ENCODE data around the gene SCMH1.

The SCMH1 gene

DNA sequence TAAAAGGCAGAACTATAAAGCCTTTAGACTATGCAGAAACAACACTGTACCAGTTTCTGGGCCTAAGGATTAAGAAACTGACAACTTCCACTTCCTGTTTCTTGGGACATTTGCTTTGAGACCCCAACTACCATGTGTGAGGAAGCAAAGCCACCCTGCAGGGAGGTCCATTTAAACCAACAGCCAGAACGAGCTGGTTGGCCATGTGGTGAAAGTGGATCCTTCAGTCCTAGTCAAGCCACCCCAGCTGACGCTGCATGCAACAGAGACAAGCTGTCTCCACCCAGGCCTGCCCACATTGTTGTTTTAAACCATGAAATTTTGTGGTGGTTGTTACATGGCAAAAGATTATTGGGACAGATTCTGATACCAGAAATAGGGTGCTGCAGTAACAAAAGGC, 188.8 kb downstream of the SCMH1 start:
- Histone ChIP-seq H3K9me3 (ENCODE audit: severe bottlenecking) (no peaks in the 10 kb centered on the region), H3K4me3 (ENCODE audit: severe bottlenecking) (no peak overlapping the region), H3K4me1 (ENCODE audit: insufficient read depth, poor library complexity, severe bottlenecking) (no peaks in the 10 kb centered on the region), H3K27me3 (ENCODE audit: insufficient read depth, poor library complexity, severe bottlenecking) (no peaks in the 10 kb centered on the region), H3K36me3 (ENCODE audit: low read depth) (peaks cover 3% of the 10 kb centered on the region; the same call in 1 of the 2 replicates), H3K27ac (ENCODE audit: poor library complexity, severe bottlenecking) (no peak overlapping the region)
- TF ChIP-seq, protein P1, sequence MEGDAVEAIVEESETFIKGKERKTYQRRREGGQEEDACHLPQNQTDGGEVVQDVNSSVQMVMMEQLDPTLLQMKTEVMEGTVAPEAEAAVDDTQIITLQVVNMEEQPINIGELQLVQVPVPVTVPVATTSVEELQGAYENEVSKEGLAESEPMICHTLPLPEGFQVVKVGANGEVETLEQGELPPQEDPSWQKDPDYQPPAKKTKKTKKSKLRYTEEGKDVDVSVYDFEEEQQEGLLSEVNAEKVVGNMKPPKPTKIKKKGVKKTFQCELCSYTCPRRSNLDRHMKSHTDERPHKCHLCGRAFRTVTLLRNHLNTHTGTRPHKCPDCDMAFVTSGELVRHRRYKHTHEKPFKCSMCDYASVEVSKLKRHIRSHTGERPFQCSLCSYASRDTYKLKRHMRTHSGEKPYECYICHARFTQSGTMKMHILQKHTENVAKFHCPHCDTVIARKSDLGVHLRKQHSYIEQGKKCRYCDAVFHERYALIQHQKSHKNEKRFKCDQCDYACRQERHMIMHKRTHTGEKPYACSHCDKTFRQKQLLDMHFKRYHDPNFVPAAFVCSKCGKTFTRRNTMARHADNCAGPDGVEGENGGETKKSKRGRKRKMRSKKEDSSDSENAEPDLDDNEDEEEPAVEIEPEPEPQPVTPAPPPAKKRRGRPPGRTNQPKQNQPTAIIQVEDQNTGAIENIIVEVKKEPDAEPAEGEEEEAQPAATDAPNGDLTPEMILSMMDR (IDR thresholded peaks at IDR 0.05; ENCODE audit: poor library complexity, severe bottlenecking), result no peak
- no peak for DNase-seq (ENCODE audit: low spot score)
- ATAC-seq (ENCODE audit: low read depth), result no peak

DNA sequence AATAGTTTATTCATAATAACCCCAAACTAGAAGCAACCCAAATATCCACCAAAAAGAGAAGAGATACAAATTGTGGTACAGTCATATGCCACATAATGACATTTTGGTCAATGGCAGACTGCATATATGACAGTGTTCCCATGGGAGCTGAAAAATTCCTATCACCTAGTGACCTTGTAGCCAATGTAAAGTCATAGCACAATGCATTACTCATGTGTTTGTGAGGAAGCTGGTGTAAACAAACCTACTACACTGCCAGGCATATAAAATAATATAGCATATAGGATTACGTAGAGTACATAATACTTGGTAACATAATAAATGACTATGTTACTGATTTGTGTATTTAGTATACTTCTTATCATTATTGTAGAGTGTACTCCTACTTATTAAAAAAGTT, 191.1 kb downstream of the SCMH1 start:
- DNase-seq (ENCODE audit: low spot score), result no peak
- Histone ChIP-seq H3K9me3 (ENCODE audit: severe bottlenecking) (no peaks in the 10 kb centered on the region), H3K4me3 (ENCODE audit: severe bottlenecking) (no peak overlapping the region), H3K27me3 (ENCODE audit: insufficient read depth, poor library complexity, severe bottlenecking) (no peaks in the 10 kb centered on the region), H3K27ac (ENCODE audit: poor library complexity, severe bottlenecking) (no peak overlapping the region), H3K4me1 (ENCODE audit: insufficient read depth, poor library complexity, severe bottlenecking) (peaks cover 3% of the 10 kb centered on the region), H3K36me3 (ENCODE audit: low read depth) (peaks cover 14% of the 10 kb centered on the region)
- no peak for ATAC-seq (ENCODE audit: low read depth)
- TF ChIP-seq, protein P1 (IDR thresholded peaks at IDR 0.05; ENCODE audit: poor library complexity, severe bottlenecking), result no peak

DNA sequence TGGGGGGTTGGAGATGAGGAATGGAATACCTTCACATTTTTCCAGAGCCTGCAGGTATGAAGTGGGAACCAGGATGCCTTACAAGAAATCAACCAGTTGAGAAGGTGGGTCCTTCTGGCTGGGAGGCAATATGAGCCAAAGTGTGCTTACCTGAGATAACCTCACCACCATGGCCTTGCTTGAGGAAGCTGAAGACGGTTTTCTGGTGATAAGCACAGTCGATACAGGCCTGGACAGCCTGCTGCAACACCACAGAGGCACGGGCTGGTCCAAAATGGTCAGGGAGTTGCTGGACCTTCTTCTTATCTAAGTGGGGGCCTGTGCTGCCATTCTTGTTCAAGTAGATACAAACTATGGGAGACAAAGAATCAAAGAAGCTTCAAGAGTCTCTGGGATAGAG, 193.6 kb downstream of the SCMH1 start:
- Histone ChIP-seq H3K9me3 (ENCODE audit: severe bottlenecking) (no peaks in the 10 kb centered on the region), H3K36me3 (ENCODE audit: low read depth) (peaks cover 17% of the 10 kb centered on the region), H3K4me1 (ENCODE audit: insufficient read depth, poor library complexity, severe bottlenecking) (peaks cover 24% of the 10 kb centered on the region), H3K27ac (ENCODE audit: poor library complexity, severe bottlenecking) (no peak overlapping the region), H3K4me3 (ENCODE audit: severe bottlenecking) (no peak overlapping the region), H3K27me3 (ENCODE audit: insufficient read depth, poor library complexity, severe bottlenecking) (no peaks in the 10 kb centered on the region)
- no peak for ATAC-seq (ENCODE audit: low read depth)
- TF ChIP-seq, protein P1 (IDR thresholded peaks at IDR 0.05; ENCODE audit: poor library complexity, severe bottlenecking), result no peak
- no peak for DNase-seq (ENCODE audit: low spot score)

DNA sequence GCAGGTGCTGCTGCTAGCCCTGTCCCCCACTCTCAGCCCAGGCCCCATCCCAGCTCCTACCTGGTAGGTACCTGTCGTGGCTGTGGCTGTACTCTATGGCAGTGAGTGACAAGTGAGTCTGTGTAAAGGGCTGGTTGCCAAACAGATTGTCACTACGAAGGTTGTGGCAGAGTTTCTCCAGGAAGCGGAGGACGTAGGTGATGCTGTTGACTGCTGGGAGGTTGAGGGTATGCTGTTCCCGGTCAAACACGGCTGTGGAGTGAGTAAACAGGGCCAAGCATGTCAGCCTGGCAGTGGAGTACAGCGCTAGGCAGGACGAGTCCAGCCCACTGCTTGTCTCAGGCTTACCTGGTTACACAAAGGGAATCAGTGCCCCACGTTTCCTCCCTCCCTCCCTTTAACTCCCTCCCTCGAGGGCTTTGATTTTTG, 195.7 kb downstream of the SCMH1 start:
- peaks cover 24% of the 10 kb centered on the region for H3K4me1 ChIP-seq (ENCODE audit: insufficient read depth, poor library complexity, severe bottlenecking)
- DNase-seq (ENCODE audit: low spot score) (no peak), ATAC-seq (ENCODE audit: low read depth) (no peak)
- H3K9me3 ChIP-seq (ENCODE audit: severe bottlenecking), result no peaks in the 10 kb centered on the region
- TF ChIP-seq, protein P1 (IDR thresholded peaks at IDR 0.05; ENCODE audit: poor library complexity, severe bottlenecking), result no peak
- peak overlapping the region; percentile 67 for H3K27ac ChIP-seq (ENCODE audit: poor library complexity, severe bottlenecking)
- H3K36me3 ChIP-seq (ENCODE audit: low read depth), result peaks cover 23% of the 10 kb centered on the region
- H3K4me3 ChIP-seq (ENCODE audit: severe bottlenecking), result no peak overlapping the region
- H3K27me3 ChIP-seq (ENCODE audit: insufficient read depth, poor library complexity, severe bottlenecking), result no peaks in the 10 kb centered on the region

DNA sequence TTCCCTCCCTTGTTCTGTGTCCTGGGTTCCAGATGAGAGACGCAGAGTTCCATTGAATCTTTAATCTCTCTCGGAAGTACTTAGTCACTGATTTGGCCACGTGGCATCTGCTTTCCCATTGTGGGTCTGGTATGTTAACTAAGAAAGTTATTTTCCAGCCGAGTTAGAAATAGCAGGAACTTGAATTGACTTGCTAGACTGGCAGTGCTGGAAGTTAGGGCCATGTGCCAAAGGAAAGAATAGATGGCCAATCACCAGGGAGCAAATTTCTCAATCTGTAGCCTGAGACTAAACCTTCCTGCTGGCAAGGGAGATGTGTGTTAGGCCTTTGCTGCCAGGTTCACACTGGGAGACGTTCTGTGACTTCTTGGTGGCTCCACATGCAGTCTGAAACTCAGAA, 196.4 kb downstream of the SCMH1 start:
- TF ChIP-seq, protein P1 (IDR thresholded peaks at IDR 0.05; ENCODE audit: poor library complexity, severe bottlenecking), result no peak
- H3K36me3 ChIP-seq (ENCODE audit: low read depth), result peaks cover 23% of the 10 kb centered on the region
- ATAC-seq (ENCODE audit: low read depth) (peak; percentile 84), DNase-seq (ENCODE audit: low spot score) (no peak)
- peaks cover 24% of the 10 kb centered on the region for H3K4me1 ChIP-seq (ENCODE audit: insufficient read depth, poor library complexity, severe bottlenecking)
- H3K27me3 ChIP-seq (ENCODE audit: insufficient read depth, poor library complexity, severe bottlenecking), result no peaks in the 10 kb centered on the region
- H3K9me3 ChIP-seq (ENCODE audit: severe bottlenecking), result no peaks in the 10 kb centered on the region
- H3K4me3 ChIP-seq (ENCODE audit: severe bottlenecking), result no peak overlapping the region
- peak overlapping the region; percentile 67 for H3K27ac ChIP-seq (ENCODE audit: poor library complexity, severe bottlenecking)

All from RWPE2 (cell line).